HL-60/S4 treated with retinoic acid at 250 ng/mL for 4 days and 3 days (cell line): Measurements from ENCODE around the gene CHCHD3.

Experiments used
- in situ Hi-C: fragments of 300-500 bp; cut with MboI; formaldehyde crosslinking; loops from 2 replicates; pipeline ENCODE4 v1.7.0; 2022; ENCODE audit warnings: low sequenced_read_pairs

CHCHD3 gene

GRCh38 chr7:133079296-133079695 lies 2.6 kb downstream of the CHCHD3 start:
- in situ Hi-C loops: no loop called here

GRCh38 chr7:133077394-133077793 lies 4.5 kb downstream of the CHCHD3 start:
- in situ Hi-C loops: no loop called here

GRCh38 chr7:133076142-133076541 lies 5.7 kb downstream of the CHCHD3 start:
- in situ Hi-C loops: no loop called here

GRCh38 chr7:133071506-133071905 lies 10.4 kb downstream of the CHCHD3 start:
- in situ Hi-C loops: no loop called here

- in situ Hi-C loops: no loop called here
Measured at GRCh38 chr7:133070562-133070961, 11.3 kb downstream of the CHCHD3 start.

GRCh38 chr7:133065301-133065700 lies 16.6 kb downstream of the CHCHD3 start:
- in situ Hi-C loops: no loop called here

- in situ Hi-C loops: no loop called here
Measured at GRCh38 chr7:133064082-133064820, 17.6 kb downstream of the CHCHD3 start.

- in situ Hi-C loops: no loop called here
Measured at GRCh38 chr7:133061792-133062191, 20.1 kb downstream of the CHCHD3 start.

GRCh38 chr7:133061357-133061756 lies 20.5 kb downstream of the CHCHD3 start:
- in situ Hi-C loops: no loop called here

- in situ Hi-C loops: no loop called here
Measured at GRCh38 chr7:133060004-133060403, 21.9 kb downstream of the CHCHD3 start.

- in situ Hi-C loops: no loop called here
Measured at GRCh38 chr7:133059263-133059662, 22.6 kb downstream of the CHCHD3 start.

GRCh38 chr7:133056370-133057238 lies 25.3 kb downstream of the CHCHD3 start:
- in situ Hi-C loops: no loop called here

- in situ Hi-C loops: no loop called here
Measured at GRCh38 chr7:133054162-133054840, 27.6 kb downstream of the CHCHD3 start.

- in situ Hi-C loops: no loop called here
Measured at GRCh38 chr7:133053321-133053891, 28.5 kb downstream of the CHCHD3 start.

- in situ Hi-C loops: no loop called here
Measured at GRCh38 chr7:133052826-133053225, 29.1 kb downstream of the CHCHD3 start.

GRCh38 chr7:133052401-133052756 lies 29.5 kb downstream of the CHCHD3 start:
- in situ Hi-C loops: no loop called here

- in situ Hi-C loops: no loop called here
Measured at GRCh38 chr7:133051719-133052400, 30.0 kb downstream of the CHCHD3 start.

GRCh38 chr7:133051066-133051465 lies 30.8 kb downstream of the CHCHD3 start:
- in situ Hi-C loops: no loop called here

GRCh38 chr7:133050200-133050995 lies 31.5 kb downstream of the CHCHD3 start:
- in situ Hi-C loops: no loop called here

GRCh38 chr7:133048589-133048988 lies 33.3 kb downstream of the CHCHD3 start:
- in situ Hi-C loops: no loop called here
